Astrocyte (in vitro differentiated cells and primary cell): Measurements from ENCODE around the gene PODN. TPM values are rescaled to one million over a fixed set of nuclear protein-coding genes. Genes with fewer than 3 reads are reported as not detected.

Source experiments
- DNase-seq: peaks from one replicate; pipeline ENCODE4 v3.0.0-alpha.2; 2010; ENCODE audit warnings: low read depth
- FAIRE-seq: peaks from 2 replicates; lab custom pipeline; 2011; peaks lifted over from hg19 to GRCh38; lab: Jason Lieb, UNC
- H2AFZ ChIP-seq: 2 replicates; pipeline ENCODE4 v1.6.0; 2012; ENCODE audit warnings: low read depth, low read length, inconsistent platforms
- H3K27ac ChIP-seq: 2 replicates; pipeline ENCODE4 v1.5.1; 2011; ENCODE audit warnings: low read depth, low read length, inconsistent platforms
- H3K27me3 ChIP-seq: 2 replicates; pipeline ENCODE4 v1.6.0; 2011; ENCODE audit warnings: low read length, inconsistent platforms; ENCODE audit not compliant: insufficient read depth
- H3K36me3 ChIP-seq: 2 replicates; pipeline ENCODE4 v1.5.1; 2011; ENCODE audit warnings: low read length, inconsistent platforms; ENCODE audit not compliant: insufficient read depth
- H3K4me1 ChIP-seq: 2 replicates; pipeline ENCODE4 v1.5.1; 2011; ENCODE audit warnings: low read length, inconsistent platforms; ENCODE audit not compliant: insufficient read depth
- H3K4me2 ChIP-seq: 2 replicates; pipeline ENCODE4 v1.6.0; 2012; ENCODE audit warnings: low read length, inconsistent platforms
- H3K4me3 ChIP-seq: 2 replicates; pipeline ENCODE4 v1.5.1; 2011; ENCODE audit warnings: low read depth, mild to moderate bottlenecking, low read length, inconsistent platforms; ENCODE audit not compliant: insufficient read depth
- H3K79me2 ChIP-seq: 2 replicates; pipeline ENCODE4 v1.6.0; 2012; ENCODE audit warnings: mild to moderate bottlenecking, low read length, inconsistent platforms; ENCODE audit not compliant: insufficient read depth
- H3K9ac ChIP-seq: 2 replicates; pipeline ENCODE4 v1.6.0; 2012; ENCODE audit warnings: mild to moderate bottlenecking, low read length, inconsistent platforms
- H3K9me3 ChIP-seq: 2 replicates; pipeline ENCODE4 v1.5.1; 2012; ENCODE audit warnings: low read depth, mild to moderate bottlenecking, low read length, inconsistent platforms; ENCODE audit not compliant: insufficient read depth
- H4K20me1 ChIP-seq: 2 replicates; pipeline ENCODE4 v1.6.0; 2012; ENCODE audit warnings: low read length, inconsistent platforms; ENCODE audit not compliant: insufficient read depth
- H3K27ac Mint-ChIP-seq: one replicate; pipeline ENCODE4 v1.8.0; 2021; ENCODE audit warnings: mild to moderate bottlenecking, mixed read lengths; ENCODE audit not compliant: unreplicated experiment
- H3K27me3 Mint-ChIP-seq: one replicate; pipeline ENCODE4 v1.8.0; 2021; ENCODE audit warnings: low read depth, mixed read lengths; ENCODE audit not compliant: unreplicated experiment
- H3K36me3 Mint-ChIP-seq: one replicate; pipeline ENCODE4 v1.8.0; 2021; ENCODE audit warnings: low read depth, mixed read lengths; ENCODE audit not compliant: unreplicated experiment
- H3K4me1 Mint-ChIP-seq: one replicate; pipeline ENCODE4 v1.8.0; 2021; ENCODE audit warnings: low read depth, mixed read lengths; ENCODE audit not compliant: unreplicated experiment
- H3K4me3 Mint-ChIP-seq: one replicate; pipeline ENCODE4 v1.8.0; 2021; ENCODE audit warnings: mild to moderate bottlenecking, moderate library complexity, mixed read lengths; ENCODE audit not compliant: unreplicated experiment
- H3K9me3 Mint-ChIP-seq: one replicate; pipeline ENCODE4 v1.8.0; 2021; ENCODE audit warnings: mild to moderate bottlenecking, mixed read lengths; ENCODE audit not compliant: unreplicated experiment
- CTCF ChIP-seq: IDR thresholded peaks from 2 replicates; pipeline ENCODE4 v1.5.1; 2011; ENCODE audit warnings: low read depth, mild to moderate bottlenecking, inconsistent platforms, low read length, moderate library complexity; ENCODE audit not compliant: insufficient read depth
- EZH2 ChIP-seq: IDR thresholded peaks from 2 replicates; pipeline ENCODE4 v1.6.1; 2012; ENCODE audit warnings: mild to moderate bottlenecking, low read length, inconsistent platforms; ENCODE audit not compliant: insufficient read depth
- total RNA-seq: library from RNA; stranded (reverse); gene quantifications from 2 replicates; pipeline ENCODE4 v1.2.1, GENCODE V29; 2021

The PODN gene
- total RNA-seq, 1 donor from 2014 or later, result 2.6 TPM

- Histone ChIP-seq H4K20me1 (no peaks in the 10 kb centered on the region), H3K27me3 (no peaks in the 10 kb centered on the region), H2AFZ (no peak overlapping the region), H3K4me2 (no peak overlapping the region), H3K4me3 (no peak overlapping the region), H3K9ac (no peak overlapping the region), H3K4me1 (no peaks in the 10 kb centered on the region), H3K9me3 (peaks cover 27% of the 10 kb centered on the region), H3K27ac (no peak overlapping the region), H3K79me2 (no peaks in the 10 kb centered on the region), H3K36me3 (no peaks in the 10 kb centered on the region)
- peaks cover 8% of the 10 kb centered on the region for H3K27me3 Mint-ChIP-seq
- no peak for TF ChIP-seq CTCF
- TF ChIP-seq EZH2, result no peak
- no peaks in the 10 kb centered on the region for H3K36me3 Mint-ChIP-seq
- FAIRE-seq (no peak), DNase-seq (no peak)
- no peak overlapping the region for H3K4me3 Mint-ChIP-seq
- no peaks in the 10 kb centered on the region for H3K4me1 Mint-ChIP-seq
- no peaks in the 10 kb centered on the region for H3K9me3 Mint-ChIP-seq
- H3K27ac Mint-ChIP-seq, result no peak overlapping the region
Measured at GRCh38 chr1:53094533-53094919, 32.5 kb downstream of the PODN start.

GRCh38 chr1:53104289-53104913, 42.4 kb downstream of the PODN start:
- FAIRE-seq, result no peak
- peaks cover 15% of the 10 kb centered on the region for H3K4me1 ChIP-seq
- no peak for DNase-seq
- H2AFZ ChIP-seq, result no peak overlapping the region
- Mint-ChIP-seq H3K36me3 (no peaks in the 10 kb centered on the region), H3K4me3 (no peak overlapping the region), H3K4me1 (peaks cover 20% of the 10 kb centered on the region), H3K9me3 (peaks cover 2% of the 10 kb centered on the region), H3K27ac (no peak overlapping the region), H3K27me3 (no peaks in the 10 kb centered on the region)
- H3K9ac ChIP-seq, result no peak overlapping the region
- peaks cover 19% of the 10 kb centered on the region for H3K9me3 ChIP-seq
- no peaks in the 10 kb centered on the region for H3K36me3 ChIP-seq
- no peaks in the 10 kb centered on the region for H4K20me1 ChIP-seq
- H3K4me3 ChIP-seq, result no peak overlapping the region
- H3K27me3 ChIP-seq, result peaks cover 2% of the 10 kb centered on the region
- no peak overlapping the region for H3K27ac ChIP-seq
- TF ChIP-seq EZH2, result no peak
- no peak for TF ChIP-seq CTCF
- H3K79me2 ChIP-seq, result no peaks in the 10 kb centered on the region
- no peak overlapping the region for H3K4me2 ChIP-seq

- Histone ChIP-seq H3K79me2 (no peaks in the 10 kb centered on the region), H3K4me1 (peaks cover 28% of the 10 kb centered on the region), H3K36me3 (no peaks in the 10 kb centered on the region), H3K4me3 (no peak overlapping the region), H3K27ac (no peak overlapping the region), H4K20me1 (no peaks in the 10 kb centered on the region), H3K27me3 (peaks cover 2% of the 10 kb centered on the region), H3K9me3 (peaks cover 5% of the 10 kb centered on the region), H3K4me2 (peak overlapping the region; percentile 25), H3K9ac (no peak overlapping the region), H2AFZ (no peak overlapping the region)
- Mint-ChIP-seq H3K4me3 (no peak overlapping the region), H3K9me3 (peaks cover 22% of the 10 kb centered on the region), H3K27ac (no peak overlapping the region), H3K36me3 (peaks cover 8% of the 10 kb centered on the region), H3K27me3 (no peaks in the 10 kb centered on the region), H3K4me1 (peaks cover 26% of the 10 kb centered on the region)
- DNase-seq, result no peak
- FAIRE-seq, result no peak
- TF ChIP-seq CTCF (no peak), EZH2 (no peak)
Measured at GRCh38 chr1:53107090-53107489, 45.1 kb downstream of the PODN start.
